Mesothelial cell of epicardium (in vitro differentiated cells): ENCODE results near the gene BBS4. TPM values are rescaled to one million over a fixed set of nuclear protein-coding genes. Genes with fewer than 3 reads are reported as not detected.
"Not testable (repeated sequence)": the region's sequence is repeated elsewhere in the genome, so short reads cannot be mapped to it uniquely, and the experiment has no call there.

Experiments
- DNase-seq, 2 experiments: peaks; one replicate each; pipeline ENCODE4 v3.0.0; 2021; ENCODE audit warnings: low spot score in 2 of 2; ENCODE audit not compliant: unreplicated experiment in 2 of 2
- H3K27ac Mint-ChIP-seq: 2 replicates; pipeline ENCODE4 v1.8.0; 2021; ENCODE audit warnings: mixed read lengths
- H3K27me3 Mint-ChIP-seq: 2 replicates; pipeline ENCODE4 v1.8.0; 2021; ENCODE audit warnings: low read depth, mixed read lengths
- H3K36me3 Mint-ChIP-seq: 2 replicates; pipeline ENCODE4 v1.8.0; 2021; ENCODE audit warnings: mixed read lengths
- H3K4me1 Mint-ChIP-seq: 2 replicates; pipeline ENCODE4 v1.8.0; 2021; ENCODE audit warnings: mixed read lengths
- H3K4me3 Mint-ChIP-seq: 2 replicates; pipeline ENCODE4 v1.8.0; 2021; ENCODE audit warnings: mild to moderate bottlenecking, moderate library complexity, mixed read lengths
- H3K9me3 Mint-ChIP-seq: 2 replicates; pipeline ENCODE4 v1.8.0; 2021; ENCODE audit warnings: mixed read lengths
- total RNA-seq: library from RNA; stranded (reverse); gene quantifications from 3 replicates; pipeline ENCODE4 v1.2.1, GENCODE V29; 2021
- TF ChIP-seq, protein P1 (sequence below): fragments of 200-600 bp; sonication (generic); IDR thresholded peaks from one replicate; pipeline ENCODE4 v1.5.0; 2021; ENCODE audit warnings: antibody characterized with exemption; ENCODE audit not compliant: unreplicated experiment

Gene BBS4
- total RNA-seq, 1 donor from 2014 or later: 33.5 TPM

- no peaks in the 10 kb centered on the region for H3K36me3 Mint-ChIP-seq
- H3K9me3 Mint-ChIP-seq: no peaks in the 10 kb centered on the region
- peaks cover 10% of the 10 kb centered on the region for H3K4me1 Mint-ChIP-seq
- TF ChIP-seq, protein P1, sequence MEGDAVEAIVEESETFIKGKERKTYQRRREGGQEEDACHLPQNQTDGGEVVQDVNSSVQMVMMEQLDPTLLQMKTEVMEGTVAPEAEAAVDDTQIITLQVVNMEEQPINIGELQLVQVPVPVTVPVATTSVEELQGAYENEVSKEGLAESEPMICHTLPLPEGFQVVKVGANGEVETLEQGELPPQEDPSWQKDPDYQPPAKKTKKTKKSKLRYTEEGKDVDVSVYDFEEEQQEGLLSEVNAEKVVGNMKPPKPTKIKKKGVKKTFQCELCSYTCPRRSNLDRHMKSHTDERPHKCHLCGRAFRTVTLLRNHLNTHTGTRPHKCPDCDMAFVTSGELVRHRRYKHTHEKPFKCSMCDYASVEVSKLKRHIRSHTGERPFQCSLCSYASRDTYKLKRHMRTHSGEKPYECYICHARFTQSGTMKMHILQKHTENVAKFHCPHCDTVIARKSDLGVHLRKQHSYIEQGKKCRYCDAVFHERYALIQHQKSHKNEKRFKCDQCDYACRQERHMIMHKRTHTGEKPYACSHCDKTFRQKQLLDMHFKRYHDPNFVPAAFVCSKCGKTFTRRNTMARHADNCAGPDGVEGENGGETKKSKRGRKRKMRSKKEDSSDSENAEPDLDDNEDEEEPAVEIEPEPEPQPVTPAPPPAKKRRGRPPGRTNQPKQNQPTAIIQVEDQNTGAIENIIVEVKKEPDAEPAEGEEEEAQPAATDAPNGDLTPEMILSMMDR: no peak
- DNase-seq: no peak
- peak overlapping the region; percentile 99 for H3K27ac Mint-ChIP-seq
- peaks cover 9% of the 10 kb centered on the region for H3K27me3 Mint-ChIP-seq
- H3K4me3 Mint-ChIP-seq: peak overlapping the region; percentile 96
Observed at GRCh38 chr15:72685301-72685924, 594 bp upstream of the BBS4 start.

DNA sequence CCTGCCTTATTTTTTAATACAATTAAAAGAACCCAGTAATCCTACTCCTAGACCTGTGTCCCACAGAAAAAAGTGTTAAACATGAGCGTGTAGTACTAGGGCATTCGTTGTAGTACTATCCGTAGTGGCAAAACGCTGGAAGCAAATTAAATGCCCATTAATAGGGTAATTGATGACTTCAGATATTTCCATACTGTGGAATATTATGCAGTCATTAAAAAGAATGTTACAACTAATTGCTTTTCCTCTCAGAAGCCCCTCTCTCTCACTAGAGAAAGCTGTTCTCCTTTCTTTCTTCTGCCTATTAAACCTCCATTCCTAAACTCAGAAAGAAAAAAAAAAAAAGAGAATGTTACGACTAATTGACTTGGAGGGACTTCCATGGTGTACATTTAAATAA, 2.7 kb downstream of the BBS4 start:
- Mint-ChIP-seq H3K36me3 (no peaks in the 10 kb centered on the region), H3K27me3 (no peaks in the 10 kb centered on the region), H3K9me3 (no peaks in the 10 kb centered on the region), H3K4me1 (peaks cover 10% of the 10 kb centered on the region), H3K27ac (no peak overlapping the region), H3K4me3 (peak overlapping the region; percentile 20)
- TF ChIP-seq, protein P1: no peak
- DNase-seq: no peak

GRCh38 chr15:72690938-72691337, 4.9 kb downstream of the BBS4 start:
- no peak overlapping the region for H3K27ac Mint-ChIP-seq
- no peak for DNase-seq
- TF ChIP-seq, protein P1: no peak
- H3K9me3 Mint-ChIP-seq: no peaks in the 10 kb centered on the region
- H3K27me3 Mint-ChIP-seq: no peaks in the 10 kb centered on the region
- H3K36me3 Mint-ChIP-seq: no peaks in the 10 kb centered on the region
- peaks cover 2% of the 10 kb centered on the region for H3K4me1 Mint-ChIP-seq
- no peak overlapping the region for H3K4me3 Mint-ChIP-seq

DNA sequence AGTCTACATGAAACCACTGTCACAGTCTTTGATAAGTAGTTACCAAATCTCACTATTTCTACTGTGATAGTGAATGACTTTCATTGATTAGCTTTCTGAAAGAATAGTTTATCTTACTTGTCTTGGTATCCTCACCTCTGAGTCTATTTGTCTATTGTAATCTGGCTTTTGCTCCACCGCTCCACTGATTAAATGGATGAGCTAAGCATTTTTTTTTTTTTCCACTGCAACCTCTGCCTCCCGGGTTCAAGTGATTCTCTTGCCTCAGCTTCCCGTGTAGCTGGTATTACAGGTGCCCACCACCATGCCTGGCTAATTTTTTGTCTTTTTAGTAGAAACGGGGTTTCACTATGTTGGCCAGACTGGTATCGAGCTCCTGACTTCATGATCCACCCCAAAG, 12.9 kb downstream of the BBS4 start:
- Mint-ChIP-seq H3K27ac (no peak overlapping the region), H3K9me3 (no peaks in the 10 kb centered on the region), H3K27me3 (no peaks in the 10 kb centered on the region), H3K36me3 (peaks cover 1% of the 10 kb centered on the region), H3K4me3 (no peak overlapping the region), H3K4me1 (no peaks in the 10 kb centered on the region)
- TF ChIP-seq, protein P1: no peak
- DNase-seq: no peak

- DNase-seq: no peak
- Mint-ChIP-seq H3K4me1 (no peaks in the 10 kb centered on the region), H3K9me3 (no peaks in the 10 kb centered on the region), H3K27ac (no peak overlapping the region), H3K27me3 (no peaks in the 10 kb centered on the region), H3K4me3 (no peak overlapping the region), H3K36me3 (peaks cover 1% of the 10 kb centered on the region)
- TF ChIP-seq, protein P1: no peak
Observed at GRCh38 chr15:72700076-72700475, 14.1 kb downstream of the BBS4 start.

GRCh38 chr15:72706266-72706665, 20.3 kb downstream of the BBS4 start:
- Mint-ChIP-seq H3K4me3 (no peak overlapping the region), H3K4me1 (peaks cover 11% of the 10 kb centered on the region), H3K27me3 (no peaks in the 10 kb centered on the region), H3K27ac (no peak overlapping the region), H3K36me3 (peaks cover 12% of the 10 kb centered on the region), H3K9me3 (no peaks in the 10 kb centered on the region)
- DNase-seq: no peak
- TF ChIP-seq, protein P1: no peak

- Mint-ChIP-seq H3K36me3 (peaks cover 16% of the 10 kb centered on the region), H3K4me1 (peaks cover 11% of the 10 kb centered on the region)
- H3K27me3 Mint-ChIP-seq, H3K4me3 Mint-ChIP-seq, H3K9me3 Mint-ChIP-seq, DNase-seq, H3K27ac Mint-ChIP-seq: not testable (repeated sequence)
Observed at GRCh38 chr15:72708551-72709303, 22.7 kb downstream of the BBS4 start.
